Activated naive CD4-positive, alpha-beta T cell (primary cell): ENCODE data around the gene RPS19BP1.
"Not testable (repeated sequence)": the region's sequence is repeated elsewhere in the genome, so short reads cannot be mapped to it uniquely, and the experiment has no call there.

Experiments
- DNase-seq, 4 experiments: peaks; one replicate each; lab custom pipeline; 2025; lab: John Stamatoyannopoulos, UW

Gene RPS19BP1

GRCh38 chr22:39528681-39529486 lies 3.7 kb downstream of the RPS19BP1 start:
- peak; percentile 70 to 89 (median 84) for DNase-seq

DNA sequence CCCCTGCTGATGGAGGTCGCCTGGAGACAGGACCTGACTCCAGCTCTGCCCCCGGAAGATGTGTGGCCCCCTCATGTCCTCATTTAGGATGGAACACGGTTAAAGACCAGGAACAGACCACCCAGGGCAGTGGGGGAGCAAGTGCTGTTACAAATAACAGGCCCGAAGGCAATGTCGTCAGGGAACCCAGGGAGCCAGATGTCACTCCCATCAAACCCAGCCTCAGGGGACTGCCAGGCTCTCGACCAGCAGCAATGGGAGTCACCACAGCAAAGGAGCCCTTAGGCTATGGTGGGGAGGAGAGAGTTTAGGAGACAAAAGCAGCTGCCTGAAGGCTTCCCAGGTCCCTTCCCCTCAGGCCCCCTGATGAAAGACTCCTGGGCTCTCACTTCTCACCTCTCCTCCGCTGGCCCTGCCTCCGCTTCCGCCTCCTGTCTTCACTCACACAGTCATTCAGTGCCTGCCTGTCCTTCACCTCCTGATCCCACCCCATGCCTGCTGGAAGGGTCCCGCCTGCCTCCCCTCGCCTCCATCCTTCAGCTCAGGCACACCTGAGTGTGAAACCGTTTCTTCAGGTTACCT lies 4.4 kb downstream of the RPS19BP1 start:
- no peak for DNase-seq

DNA sequence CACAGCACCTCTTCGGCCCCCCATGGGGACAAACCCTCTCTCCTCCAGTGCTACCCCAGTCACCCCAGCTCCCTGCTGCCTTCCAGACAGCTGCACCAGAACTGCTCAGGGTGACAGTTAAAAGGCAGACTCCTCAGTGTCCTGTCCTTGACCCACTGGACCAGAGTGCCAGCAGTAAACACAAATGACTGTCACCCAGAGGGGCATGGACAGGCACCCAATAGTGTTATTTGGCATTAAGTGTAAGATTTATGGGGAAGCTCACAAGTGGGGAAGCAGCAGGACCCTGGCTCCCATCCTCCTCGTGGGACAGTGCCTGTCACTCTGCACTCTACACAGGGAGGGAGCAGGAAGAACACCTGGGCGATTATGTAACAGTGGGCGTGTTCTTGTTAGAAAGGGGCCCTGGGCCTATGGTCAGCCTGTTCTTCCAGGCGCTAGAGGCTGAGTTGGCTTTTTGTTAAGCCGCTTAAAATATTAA lies 5.0 kb downstream of the RPS19BP1 start:
- DNase-seq, result no peak

DNA sequence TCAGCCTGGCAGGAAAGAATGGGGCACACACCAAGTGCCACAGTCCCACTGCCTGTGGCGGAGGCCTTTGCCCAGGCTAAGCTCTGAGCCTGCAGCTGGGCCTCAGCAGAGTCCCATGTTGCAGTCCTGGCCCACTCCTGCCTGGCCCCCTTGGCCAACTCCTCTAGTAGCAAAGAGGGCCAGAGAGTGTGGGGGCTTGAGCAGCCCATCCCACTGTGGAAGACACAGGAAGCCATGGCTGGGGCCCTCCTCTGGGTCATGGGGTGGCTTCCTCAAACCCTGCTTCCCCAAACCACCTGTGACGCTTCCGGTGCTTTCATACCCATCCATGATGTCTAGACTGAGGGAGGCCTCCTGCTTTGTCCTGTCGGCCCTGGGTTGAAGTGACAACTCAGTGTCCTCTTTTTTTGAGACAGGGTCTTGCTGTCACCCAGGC lies 5.8 kb downstream of the RPS19BP1 start:
- DNase-seq, result no peak

- no peak for DNase-seq
Observed at GRCh38 chr22:39525658-39525975, 6.9 kb downstream of the RPS19BP1 start.

DNA sequence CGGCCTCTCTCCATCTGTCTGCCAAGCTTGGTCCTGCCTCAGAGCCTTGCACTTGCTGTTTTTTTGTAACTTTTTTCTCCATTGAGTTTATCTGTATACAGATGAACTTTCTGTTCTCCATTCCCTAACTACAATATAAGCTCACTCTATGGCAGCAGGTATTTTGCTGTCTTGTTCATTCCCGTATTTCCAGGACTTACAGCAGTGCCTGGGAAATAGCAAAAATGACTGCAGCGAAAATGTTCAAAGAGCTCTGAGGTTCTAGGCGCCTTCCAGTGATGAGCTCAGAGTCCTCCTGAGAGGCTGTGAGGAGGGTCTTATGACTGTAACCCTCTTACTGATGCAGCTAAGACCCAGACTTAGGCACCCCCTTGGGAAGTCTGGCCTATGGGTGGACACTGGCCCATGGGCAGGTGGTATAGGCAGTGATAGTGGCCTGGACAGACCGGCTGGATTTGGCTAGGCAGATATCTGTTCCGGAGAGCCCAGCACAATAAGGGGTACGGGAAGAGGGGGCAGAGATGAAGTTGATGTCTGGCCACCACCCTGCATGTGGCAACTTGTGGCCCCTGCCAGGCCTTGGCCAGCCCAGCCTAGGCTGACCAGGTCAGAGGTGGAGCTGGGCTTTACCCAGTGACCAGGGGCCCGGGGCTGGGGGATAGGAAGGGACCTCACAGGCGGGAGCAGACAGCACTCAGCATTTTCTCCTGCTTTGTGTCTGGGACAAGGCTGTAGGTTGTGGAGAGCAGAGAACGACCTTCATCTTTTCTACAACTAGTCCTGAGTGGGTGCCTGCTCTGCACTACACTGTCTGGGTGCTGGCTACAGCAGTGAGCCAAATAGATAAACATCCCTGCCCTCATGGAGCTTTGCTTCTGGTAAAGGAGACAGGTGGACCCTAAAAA lies 7.5 kb downstream of the RPS19BP1 start:
- no peak for DNase-seq

DNA sequence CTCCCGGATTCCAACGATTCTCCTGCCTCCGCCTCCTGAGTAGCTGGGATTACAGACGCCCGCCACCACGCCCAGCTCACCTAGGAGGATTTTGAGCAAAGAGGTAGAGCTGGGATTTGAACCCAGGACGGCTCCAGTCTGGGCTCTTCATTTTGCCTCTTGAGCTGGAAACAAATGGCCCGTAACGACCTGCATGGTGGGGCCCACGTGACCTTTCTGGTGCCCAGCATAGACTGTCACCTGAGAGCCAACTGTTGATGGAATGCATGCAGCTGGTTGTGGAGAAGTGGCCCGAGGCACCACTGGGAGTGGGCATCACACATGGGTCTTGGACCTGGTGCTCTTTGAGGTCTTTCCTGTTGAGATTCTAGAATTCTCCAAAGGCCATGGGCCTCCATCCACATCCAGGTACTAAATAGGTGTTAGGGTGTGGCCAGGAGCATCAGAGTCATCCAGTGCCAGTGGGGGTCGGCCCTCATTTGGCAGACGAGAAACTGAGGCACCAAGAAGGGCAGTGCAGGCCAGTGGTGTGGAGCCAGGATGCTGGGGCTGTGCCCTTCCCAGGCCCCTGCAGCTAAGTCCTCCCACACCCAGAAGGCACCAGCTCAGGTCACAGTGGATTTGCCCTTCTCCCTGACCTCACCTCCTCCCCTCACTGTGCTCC lies 8.3 kb downstream of the RPS19BP1 start:
- no peak for DNase-seq

DNA sequence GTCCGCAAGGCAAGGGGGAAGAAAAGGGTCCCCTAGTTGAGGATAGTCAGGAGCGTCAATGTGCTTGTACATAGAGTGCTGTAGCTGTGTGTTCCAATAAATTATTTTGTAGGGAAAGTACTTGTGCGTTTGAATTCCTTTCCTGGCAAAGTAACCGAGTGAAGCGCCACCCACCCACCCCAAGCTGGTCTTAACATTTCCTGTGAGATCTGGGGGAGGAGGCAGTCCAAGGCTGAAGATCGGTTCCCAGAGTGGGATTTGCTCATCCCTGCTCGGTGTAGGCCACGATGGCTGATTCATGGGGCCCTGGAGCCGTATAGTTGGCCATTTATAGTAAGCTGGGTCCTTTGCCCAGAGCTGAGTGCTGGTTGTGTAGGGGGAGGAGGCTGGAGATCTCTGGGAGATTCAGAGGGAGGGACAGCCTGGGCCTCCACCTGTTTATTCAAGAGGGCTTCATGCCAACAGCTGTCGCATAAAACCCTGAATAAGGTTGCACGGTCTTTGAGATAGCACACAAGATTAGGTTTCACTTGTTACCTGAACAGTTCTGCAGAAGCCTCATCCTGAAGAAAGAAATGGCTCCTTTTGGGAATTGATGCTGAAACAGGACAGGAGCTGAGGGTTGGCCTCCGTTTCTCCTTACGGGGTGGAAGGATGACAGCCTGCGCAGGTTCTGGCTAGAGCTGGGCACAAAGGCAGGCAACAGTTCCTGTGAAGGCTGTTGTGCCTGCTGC lies 9.8 kb downstream of the RPS19BP1 start:
- no peak for DNase-seq

- DNase-seq, result not testable (repeated sequence)
Observed at GRCh38 chr22:39522091-39522490, 10.5 kb downstream of the RPS19BP1 start.

DNA sequence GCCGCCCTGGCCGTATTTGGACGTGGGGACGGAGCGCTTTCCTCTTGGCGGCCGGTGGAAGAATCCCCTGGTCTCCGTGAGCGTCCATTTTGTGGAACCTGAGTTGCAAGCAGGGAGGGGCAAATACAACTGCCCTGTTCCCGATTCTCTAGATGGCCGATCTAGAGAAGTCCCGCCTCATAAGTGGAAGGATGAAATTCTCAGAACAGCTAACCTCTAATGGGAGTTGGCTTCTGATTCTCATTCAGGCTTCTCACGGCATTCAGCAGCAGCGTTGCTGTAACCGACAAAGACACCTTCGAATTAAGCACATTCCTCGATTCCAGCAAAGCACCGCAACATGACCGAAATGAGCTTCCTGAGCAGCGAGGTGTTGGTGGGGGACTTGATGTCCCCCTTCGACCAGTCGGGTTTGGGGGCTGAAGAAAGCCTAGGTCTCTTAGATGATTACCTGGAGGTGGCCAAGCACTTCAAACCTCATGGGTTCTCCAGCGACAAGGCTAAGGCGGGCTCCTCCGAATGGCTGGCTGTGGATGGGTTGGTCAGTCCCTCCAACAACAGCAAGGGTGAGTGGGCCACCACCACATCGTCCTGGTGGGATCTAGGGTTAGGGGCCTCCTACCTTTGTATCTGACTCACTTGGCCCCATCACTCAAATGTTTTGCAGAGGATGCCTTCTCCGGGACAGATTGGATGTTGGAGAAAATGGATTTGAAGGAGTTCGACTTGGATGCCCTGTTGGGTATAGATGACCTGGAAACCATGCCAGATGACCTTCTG lies 11.3 kb downstream of the RPS19BP1 start:
- not testable (repeated sequence) for DNase-seq

DNA sequence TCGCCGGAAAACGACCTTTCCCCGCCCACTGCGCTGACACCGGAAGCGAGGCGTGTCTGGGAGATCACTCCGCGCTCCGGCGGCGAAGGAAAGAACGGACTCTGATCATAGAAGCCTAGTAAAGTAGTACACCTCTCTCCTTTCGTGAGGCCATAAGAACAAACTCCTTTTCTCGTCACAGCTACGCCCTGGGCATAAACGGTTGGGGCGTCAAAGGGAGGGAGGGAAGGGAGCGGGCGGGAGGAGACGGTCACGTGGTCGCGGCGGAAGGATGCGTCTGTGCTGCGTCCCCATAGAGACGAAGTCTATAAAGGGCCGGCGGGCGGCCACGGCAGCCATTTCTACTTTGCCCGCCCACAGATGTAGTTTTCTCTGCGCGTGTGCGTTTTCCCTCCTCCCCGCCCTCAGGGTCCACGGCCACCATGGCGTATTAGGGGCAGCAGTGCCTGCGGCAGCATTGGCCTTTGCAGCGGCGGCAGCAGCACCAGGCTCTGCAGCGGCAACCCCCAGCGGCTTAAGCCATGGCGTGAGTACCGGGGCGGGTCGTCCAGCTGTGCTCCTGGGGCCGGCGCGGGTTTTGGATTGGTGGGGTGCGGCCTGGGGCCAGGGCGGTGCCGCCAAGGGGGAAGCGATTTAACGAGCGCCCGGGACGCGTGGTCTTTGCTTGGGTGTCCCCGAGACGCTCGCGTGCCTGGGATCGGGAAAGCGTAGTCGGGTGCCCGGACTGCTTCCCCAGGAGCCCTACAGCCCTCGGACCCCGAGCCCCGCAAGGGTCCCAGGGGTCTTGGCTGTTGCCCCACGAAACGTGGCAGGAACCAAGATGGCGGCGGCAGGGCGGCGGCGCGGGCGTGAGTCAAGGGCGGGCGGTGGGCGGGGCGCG lies 12.1 kb downstream of the RPS19BP1 start, which contains the start of gene ATF4:
TSS of gene ATF4 (plus strand) at position 337 of the 880 bp plus-strand sequence. CDS start 884 bp downstream, outside the sequence.
- peak; percentile 91 to 99 (median 96) for DNase-seq

- DNase-seq, result peak in 1 of 4 experiments; percentile 32
Observed at GRCh38 chr22:39519681-39520225, 12.8 kb downstream of the RPS19BP1 start.

DNA sequence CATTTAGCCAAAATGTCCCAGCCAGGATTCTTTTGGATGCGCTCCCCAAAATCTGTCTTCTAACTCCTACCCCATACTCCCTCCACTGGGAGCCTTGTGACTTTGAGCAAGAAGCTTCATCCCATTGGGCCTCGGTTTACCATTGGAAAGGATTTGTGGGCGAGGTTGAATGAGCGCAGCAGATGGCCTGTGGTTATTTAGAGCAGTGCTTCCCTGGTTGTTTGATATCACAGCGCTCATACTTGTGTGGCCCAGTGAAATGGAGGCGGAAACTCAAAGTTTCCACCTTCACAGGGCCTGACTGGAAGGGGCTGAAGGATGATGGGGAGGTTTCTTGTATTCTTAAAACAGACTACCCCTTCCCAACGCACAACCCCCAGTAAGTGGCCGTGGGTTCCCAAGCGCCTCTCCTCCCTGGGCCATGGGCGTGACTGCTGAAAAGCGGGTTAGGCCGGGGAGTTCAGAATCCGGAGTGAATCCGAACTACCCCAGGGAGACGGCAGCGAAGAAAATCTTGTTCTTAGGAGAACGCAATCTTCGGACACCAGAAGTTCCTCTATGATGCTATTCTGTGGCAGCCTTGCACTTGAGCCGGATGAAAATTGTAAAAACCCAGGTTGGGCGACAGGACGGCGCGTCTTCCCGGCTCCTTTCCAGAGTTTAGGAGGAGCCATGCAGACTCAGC lies 13.4 kb downstream of the RPS19BP1 start:
- DNase-seq, result no peak

DNA sequence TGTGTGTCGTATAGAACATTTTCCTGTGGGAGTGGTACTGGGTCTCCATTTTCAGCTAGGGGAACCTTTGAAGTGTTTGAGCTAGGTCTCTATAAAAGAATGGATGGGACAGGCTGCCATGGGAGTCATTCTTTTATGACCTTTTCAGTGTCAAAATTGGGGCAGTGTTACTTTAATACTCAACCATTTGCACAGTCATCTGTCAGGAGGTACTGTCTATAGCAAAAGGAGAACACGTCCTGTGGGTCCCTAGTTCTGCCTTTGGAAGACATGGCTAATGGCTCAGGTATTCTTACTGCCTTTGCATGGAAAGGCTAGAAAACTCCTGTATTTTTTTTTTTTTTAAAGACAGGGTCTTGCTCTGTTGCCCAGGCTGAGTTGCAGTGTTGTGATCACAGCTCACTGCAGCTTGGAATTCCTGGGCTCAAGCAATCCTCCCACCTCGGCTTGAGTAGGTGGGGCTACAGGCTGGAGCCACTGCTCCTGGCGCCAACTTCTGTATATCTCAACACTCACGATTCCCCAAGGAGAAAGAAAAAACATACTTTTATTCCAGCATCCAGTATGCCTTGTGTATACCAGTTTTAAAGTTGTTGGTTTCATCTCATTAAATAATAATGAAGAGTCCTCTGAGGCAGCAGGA lies 14.3 kb downstream of the RPS19BP1 start:
- no peak for DNase-seq

GRCh38 chr22:39517470-39517869 lies 15.1 kb downstream of the RPS19BP1 start:
- DNase-seq, result no peak

DNA sequence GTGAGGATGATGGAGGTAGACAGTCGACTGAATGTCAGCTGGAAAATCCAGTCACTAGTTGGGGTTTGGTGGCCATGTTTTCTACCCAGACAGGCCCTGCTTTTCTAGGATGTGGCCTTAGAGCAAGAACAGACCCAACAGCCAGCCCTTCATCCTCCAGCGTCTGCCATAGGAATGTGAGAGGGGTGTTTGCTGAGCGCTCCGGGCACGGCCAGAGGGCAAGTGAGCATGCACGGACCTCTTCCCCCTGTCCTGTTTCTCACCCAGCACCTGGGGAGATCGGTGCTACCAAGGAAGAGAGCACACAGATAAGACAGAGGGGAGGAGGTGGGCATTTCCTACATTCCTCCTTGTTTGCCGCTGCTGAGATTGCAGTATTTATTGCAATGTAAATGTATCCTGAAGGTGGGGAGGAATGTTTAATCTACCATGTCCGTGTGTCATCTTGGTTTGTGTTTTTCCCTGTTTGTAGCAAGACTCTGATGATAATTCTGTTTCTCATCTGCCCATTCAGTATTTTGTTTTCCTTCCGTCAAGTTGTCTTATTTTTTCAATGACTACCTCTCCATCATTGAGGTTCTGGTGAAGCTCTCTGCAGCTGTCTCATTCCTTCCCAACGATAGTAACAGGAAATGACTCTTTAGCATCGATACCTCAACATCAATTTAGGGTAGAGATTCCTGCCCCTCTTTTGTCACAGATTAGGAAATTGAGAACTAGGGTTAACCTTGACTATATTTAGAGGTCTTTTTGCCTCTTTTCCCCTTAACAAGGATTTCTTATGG lies 17.1 kb downstream of the RPS19BP1 start:
- no peak for DNase-seq

GRCh38 chr22:39514373-39514973 lies 18.1 kb downstream of the RPS19BP1 start:
- DNase-seq, result peak in 2 of 4 experiments; percentile 25 to 45
